SK-N-SH (cell line): ENCODE measurements around the gene MAST4. TPM values are rescaled to one million over a fixed set of nuclear protein-coding genes. Genes with fewer than 3 reads are reported as not detected.

Experiments
- CTCF ChIA-PET: fragments of 300-600, 350-600 bp; formaldehyde crosslinking; extraction: SDS; loops from one replicate; lab custom pipeline; 2021; lab: Yijun Ruan, JAX
- POLR2A ChIA-PET: fragments of 350-600 bp; sonication (Branson Sonifier 250); formaldehyde crosslinking; extraction: SDS; loops from one replicate; lab custom pipeline; 2020; ENCODE audit warnings: antibody characterized with exemption, inconsistent platforms; lab: Yijun Ruan, JAX
- DNase-seq: peaks from one replicate; pipeline ENCODE4 v3.0.0; 2012
- H2AFZ ChIP-seq: fragments of 200-600 bp; sonication (generic); 2 replicates; pipeline ENCODE4 v1.8.1; 2016; ENCODE audit warnings: antibody characterized with exemption, mild to moderate bottlenecking, low read depth
- H3F3A ChIP-seq: fragments of 200-600 bp; sonication (generic); replicated peaks from 2 replicates; pipeline ENCODE3; 2016; ENCODE audit warnings: antibody characterized with exemption, mild to moderate bottlenecking; ENCODE audit not compliant: insufficient read depth
- H3K27ac ChIP-seq, 2 experiments: fragments of 200-500 bp in 1 of 2; fragments of 200-600 bp in 1 of 2; sonication (Bioruptor generic) in 1 of 2; sonication (generic), shearing (Covaris generic) in 1 of 2; 2 replicates each; pipeline versions ENCODE4 v1.5.1 to v1.6.1; 2014 to 2016; ENCODE audit warnings: low read depth in 2 of 2, inconsistent platforms in 1 of 2, low read length in 1 of 2, mild to moderate bottlenecking in 1 of 2, mixed read lengths in 1 of 2
- H3K27me3 ChIP-seq: fragments of 200-600 bp; sonication (generic), shearing (Covaris generic); 2 replicates; pipeline ENCODE4 v1.6.1; 2016; ENCODE audit warnings: mixed run types; ENCODE audit not compliant: insufficient read depth
- H3K36me3 ChIP-seq, 2 experiments: fragments of 200-500 bp in 1 of 2; fragments of 200-600 bp in 1 of 2; sonication (Bioruptor generic) in 1 of 2; sonication (generic) in 1 of 2; replicated peaks in 1 of 2; 2 replicates each; pipeline versions ENCODE3 to v1.5.1; 2014 to 2016; ENCODE audit warnings: low read length in 1 of 2, mild to moderate bottlenecking in 1 of 2; ENCODE audit not compliant: insufficient read depth in 2 of 2, control insufficient read depth in 1 of 2
- H3K4me1 ChIP-seq, 2 experiments: fragments of 200-500 bp in 1 of 2; fragments of 200-600 bp in 1 of 2; sonication (Bioruptor generic) in 1 of 2; sonication (generic), shearing (Covaris generic) in 1 of 2; 2 replicates each; pipeline versions ENCODE4 v1.5.1 to v1.6.1; 2014 to 2016; ENCODE audit warnings: low read depth in 1 of 2, low read length in 1 of 2, mixed run types in 1 of 2; ENCODE audit not compliant: insufficient read depth in 2 of 2, control insufficient read depth in 1 of 2
- H3K4me2 ChIP-seq: fragments of 200-600 bp; sonication (generic), shearing (Covaris generic); 2 replicates; pipeline ENCODE4 v1.6.1; 2017; ENCODE audit warnings: mixed run types
- H3K4me3 ChIP-seq, 2 experiments: fragments of 200-500 bp in 1 of 2; fragments of 200-600 bp in 1 of 2; sonication (Bioruptor generic) in 1 of 2; sonication (generic), shearing (Covaris generic) in 1 of 2; 2 replicates each; pipeline versions ENCODE4 v1.5.1 to v1.8.1; 2014 to 2016; ENCODE audit warnings: low read depth in 2 of 2, inconsistent platforms in 1 of 2, low read length in 1 of 2, mild to moderate bottlenecking in 1 of 2, mixed read lengths in 1 of 2, moderate library complexity in 1 of 2
- H3K79me2 ChIP-seq: fragments of 200-600 bp; sonication (generic); 2 replicates; pipeline ENCODE4 v1.8.1; 2017; ENCODE audit warnings: mild to moderate bottlenecking; ENCODE audit not compliant: insufficient read depth
- H3K9ac ChIP-seq: fragments of 200-600 bp; sonication (generic); 2 replicates; pipeline ENCODE4 v1.6.1; 2017; ENCODE audit warnings: mixed run types
- H3K9me2 ChIP-seq: fragments of 200-600 bp; sonication (generic); 2 replicates; pipeline ENCODE4 v1.6.1; 2017; ENCODE audit warnings: mixed run types
- H3K9me3 ChIP-seq: fragments of 200-600 bp; sonication (generic); 2 replicates; pipeline ENCODE4 v1.6.1; 2017; ENCODE audit warnings: mixed run types, mild to moderate bottlenecking, moderate library complexity
- H4K20me1 ChIP-seq: fragments of 200-600 bp; sonication (generic); 2 replicates; pipeline ENCODE4 v1.6.1; 2017; ENCODE audit warnings: mild to moderate bottlenecking, mixed run types; ENCODE audit not compliant: insufficient read depth
- FOSL2 ChIP-seq: IDR thresholded peaks from 2 replicates; pipeline ENCODE4 v1.4.0; 2012; ENCODE audit warnings: low read depth, mild to moderate bottlenecking, moderate library complexity, borderline replicate concordance
- MEF2A ChIP-seq: IDR thresholded peaks from 2 replicates; pipeline ENCODE4 v1.4.0; 2012; ENCODE audit warnings: low read depth, borderline replicate concordance
- RFX5 ChIP-seq: IDR thresholded peaks from 2 replicates; pipeline ENCODE4 v1.6.1; 2012; ENCODE audit warnings: mild to moderate bottlenecking, improper control_type of control experiment, low read length
- SMC3 ChIP-seq: IDR thresholded peaks from 2 replicates; pipeline ENCODE4 v1.6.1; 2012; ENCODE audit warnings: low read depth, low read length, improper control_type of control experiment
- WGBS: methylation state at CpG from one replicate; pipeline ENCODE4 v1.1.6; 2017; ENCODE audit warnings: low lambda C conversion rate; 5-methylcytosine and 5-hydroxymethylcytosine counted together
- polyA plus RNA-seq, 3 experiments: library from polyadenylated mRNA; depleted of rRNA; stranded (reverse); fragments of >200 nt; gene quantifications; 2 replicates each; pipeline ENCODE4 v1.2.3, GENCODE V29; 2012
- TF ChIP-seq, protein P1 (sequence below): IDR thresholded peaks from 2 replicates; pipeline ENCODE4 v1.4.0; 2012; ENCODE audit warnings: low read depth
- TF ChIP-seq, protein P2 (sequence below): IDR thresholded peaks from 2 replicates; pipeline ENCODE4 v1.4.0; 2012; ENCODE audit warnings: low read depth, borderline replicate concordance
- TF ChIP-seq, protein P3 (sequence below): IDR thresholded peaks from 2 replicates; pipeline ENCODE4 v1.6.1; 2012; ENCODE audit warnings: mild to moderate bottlenecking, low read depth, low read length, moderate library complexity
- TF ChIP-seq, protein P4 (sequence below): fragments of 200-600 bp; sonication (generic); IDR thresholded peaks from 2 replicates; pipeline ENCODE4 v1.6.1; 2017; ENCODE audit warnings: antibody characterized with exemption, mild to moderate bottlenecking, moderate library complexity

MAST4 gene
- polyA plus RNA-seq, 1 of the 3 experiments (the other 2 are of a cell fraction), result 2.2 TPM

DNA sequence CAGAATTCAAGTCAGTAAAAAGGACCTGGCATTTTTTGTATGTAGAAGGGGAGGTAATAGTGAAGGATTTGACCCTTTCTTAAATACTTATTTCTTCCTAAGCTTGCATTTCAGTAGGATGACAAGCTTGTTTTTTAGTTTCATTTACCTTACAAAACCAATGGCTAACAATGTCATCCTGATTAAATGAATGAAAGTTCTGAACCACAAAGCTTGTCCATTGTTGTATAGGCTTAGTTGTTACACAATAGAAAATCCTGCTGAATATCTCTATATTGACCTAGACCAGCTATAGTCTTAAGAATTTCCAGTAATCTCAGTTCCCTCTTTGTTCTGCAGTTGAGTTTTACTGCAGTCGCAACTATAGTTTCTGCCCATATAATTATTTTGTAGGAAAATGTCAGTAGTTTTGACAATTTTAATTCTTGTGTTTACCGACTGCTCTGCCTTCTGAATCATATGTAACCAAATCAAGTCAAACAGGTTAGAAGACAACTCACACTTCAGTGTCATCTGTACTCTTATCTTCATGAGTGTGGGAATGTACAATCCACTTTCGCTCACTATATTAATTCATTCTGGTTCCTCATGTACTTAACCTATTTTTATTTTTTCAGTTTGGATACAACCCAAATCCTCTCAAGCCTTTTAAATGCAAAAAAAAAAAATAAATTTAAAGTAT, 404.7 kb downstream of the MAST4 start:
- Histone ChIP-seq H4K20me1 (no peaks in the 10 kb centered on the region), H3K27ac (no peak overlapping the region), H3K4me3 (no peak overlapping the region), H3K79me2 (0 out of 2 replicates have a peak, but pooled peaks cover 3% of the 10 kb centered on the region), H3K4me2 (no peak overlapping the region), H3K4me1 (peaks cover under 1 to 14% of the 10 kb centered on the region in 2 experiments; a peak in 2 of 4 replicates), H2AFZ (no peak overlapping the region), H3F3A (peaks cover 11% of the 10 kb centered on the region), H3K9ac (no peak overlapping the region), H3K9me3 (no peaks in the 10 kb centered on the region), H3K9me2 (no peaks in the 10 kb centered on the region), H3K36me3 (no peaks in the 10 kb centered on the region), H3K27me3 (no peaks in the 10 kb centered on the region)
- ChIA-PET POLR2A (no interaction called here), CTCF (interaction anchor here (1.1 to 1.4 kb wide), 2 partner anchors 11 to 12 kb away, joined by 3 to 4 read pairs; no protein-coding TSS in a partner anchor)
- 96% methylated on average over 3 of the region's 3 CpGs for WGBS
- TF ChIP-seq, protein P1, sequence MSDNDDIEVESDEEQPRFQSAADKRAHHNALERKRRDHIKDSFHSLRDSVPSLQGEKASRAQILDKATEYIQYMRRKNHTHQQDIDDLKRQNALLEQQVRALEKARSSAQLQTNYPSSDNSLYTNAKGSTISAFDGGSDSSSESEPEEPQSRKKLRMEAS, result no peak
- TF ChIP-seq, protein P2, sequence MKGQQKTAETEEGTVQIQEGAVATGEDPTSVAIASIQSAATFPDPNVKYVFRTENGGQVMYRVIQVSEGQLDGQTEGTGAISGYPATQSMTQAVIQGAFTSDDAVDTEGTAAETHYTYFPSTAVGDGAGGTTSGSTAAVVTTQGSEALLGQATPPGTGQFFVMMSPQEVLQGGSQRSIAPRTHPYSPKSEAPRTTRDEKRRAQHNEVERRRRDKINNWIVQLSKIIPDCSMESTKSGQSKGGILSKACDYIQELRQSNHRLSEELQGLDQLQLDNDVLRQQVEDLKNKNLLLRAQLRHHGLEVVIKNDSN, result no peak
- DNase-seq, result no peak

DNA sequence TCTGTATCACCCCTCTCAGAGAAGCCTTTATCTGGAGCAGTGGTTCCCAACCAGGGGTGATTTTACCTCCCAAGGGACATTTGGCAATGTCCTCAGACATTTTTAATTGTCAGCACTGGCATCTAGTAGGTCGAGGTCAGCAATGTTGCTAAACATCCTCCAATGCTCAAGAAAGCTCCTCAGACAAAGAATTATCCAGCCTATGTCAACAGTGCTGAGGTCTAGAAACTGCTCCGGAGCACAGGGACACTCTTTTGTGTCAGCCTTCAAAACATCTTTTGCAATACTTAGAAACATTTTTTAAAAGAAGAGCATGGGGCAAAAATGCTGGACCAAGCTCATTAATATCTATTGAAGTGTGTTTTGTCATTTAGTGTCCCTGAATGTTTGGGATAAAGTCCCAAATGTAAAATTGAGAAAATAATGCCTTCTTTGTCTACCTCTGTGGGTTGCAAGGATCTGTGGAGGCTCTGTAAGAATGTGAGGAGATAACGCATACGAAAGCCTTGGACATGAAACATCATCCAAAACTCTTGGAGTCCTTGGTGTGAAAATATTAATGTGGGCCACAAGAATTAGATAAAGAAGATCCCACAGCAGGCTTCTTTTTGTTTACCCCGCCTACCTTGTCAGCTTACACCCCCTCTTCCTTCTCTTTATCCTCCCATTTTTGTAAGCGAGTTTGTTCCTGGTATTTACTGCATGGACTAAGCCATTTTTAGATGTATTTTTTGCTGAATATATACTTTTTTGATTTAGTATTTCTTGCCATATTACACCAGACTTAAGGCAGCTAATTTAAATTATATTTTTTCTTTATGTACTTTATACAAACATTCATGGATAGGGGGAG, 406.9 kb downstream of the MAST4 start:
- WGBS, result 85% methylated on average over 6 of the region's 6 CpGs
- Histone ChIP-seq H3K27me3 (no peaks in the 10 kb centered on the region), H4K20me1 (no peaks in the 10 kb centered on the region), H3K4me3 (peak overlapping the region in 1 of 2 experiments; percentile 60; a peak in 3 of 4 replicates), H3K9ac (no peak overlapping the region; the same call in 1 of the 2 replicates), H3K9me3 (no peaks in the 10 kb centered on the region), H3K36me3 (no peaks in the 10 kb centered on the region), H3K4me2 (peak overlapping the region; percentile 92), H3F3A (peaks cover 11% of the 10 kb centered on the region), H3K4me1 (peaks cover 7 to 22% of the 10 kb centered on the region in 2 experiments; a peak in 3 of 4 replicates), H2AFZ (peak overlapping the region; percentile 88; the same call in 1 of the 2 replicates), H3K9me2 (no peaks in the 10 kb centered on the region)
- POLR2A ChIA-PET, result no interaction called here
- DNase-seq, result no peak
- CTCF ChIA-PET, result interaction anchor here (0.7 to 1.9 kb wide), 4 partner anchors 16 to 206 kb away, joined by 4 to 8 read pairs (median 4); no protein-coding TSS in a partner anchor
- no peak for TF ChIP-seq MEF2A
- TF ChIP-seq, protein P3, sequence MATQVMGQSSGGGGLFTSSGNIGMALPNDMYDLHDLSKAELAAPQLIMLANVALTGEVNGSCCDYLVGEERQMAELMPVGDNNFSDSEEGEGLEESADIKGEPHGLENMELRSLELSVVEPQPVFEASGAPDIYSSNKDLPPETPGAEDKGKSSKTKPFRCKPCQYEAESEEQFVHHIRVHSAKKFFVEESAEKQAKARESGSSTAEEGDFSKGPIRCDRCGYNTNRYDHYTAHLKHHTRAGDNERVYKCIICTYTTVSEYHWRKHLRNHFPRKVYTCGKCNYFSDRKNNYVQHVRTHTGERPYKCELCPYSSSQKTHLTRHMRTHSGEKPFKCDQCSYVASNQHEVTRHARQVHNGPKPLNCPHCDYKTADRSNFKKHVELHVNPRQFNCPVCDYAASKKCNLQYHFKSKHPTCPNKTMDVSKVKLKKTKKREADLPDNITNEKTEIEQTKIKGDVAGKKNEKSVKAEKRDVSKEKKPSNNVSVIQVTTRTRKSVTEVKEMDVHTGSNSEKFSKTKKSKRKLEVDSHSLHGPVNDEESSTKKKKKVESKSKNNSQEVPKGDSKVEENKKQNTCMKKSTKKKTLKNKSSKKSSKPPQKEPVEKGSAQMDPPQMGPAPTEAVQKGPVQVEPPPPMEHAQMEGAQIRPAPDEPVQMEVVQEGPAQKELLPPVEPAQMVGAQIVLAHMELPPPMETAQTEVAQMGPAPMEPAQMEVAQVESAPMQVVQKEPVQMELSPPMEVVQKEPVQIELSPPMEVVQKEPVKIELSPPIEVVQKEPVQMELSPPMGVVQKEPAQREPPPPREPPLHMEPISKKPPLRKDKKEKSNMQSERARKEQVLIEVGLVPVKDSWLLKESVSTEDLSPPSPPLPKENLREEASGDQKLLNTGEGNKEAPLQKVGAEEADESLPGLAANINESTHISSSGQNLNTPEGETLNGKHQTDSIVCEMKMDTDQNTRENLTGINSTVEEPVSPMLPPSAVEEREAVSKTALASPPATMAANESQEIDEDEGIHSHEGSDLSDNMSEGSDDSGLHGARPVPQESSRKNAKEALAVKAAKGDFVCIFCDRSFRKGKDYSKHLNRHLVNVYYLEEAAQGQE, result no peak
- TF ChIP-seq RFX5, result no peak
- no peak for TF ChIP-seq FOSL2
- no peak for TF ChIP-seq SMC3
- TF ChIP-seq, protein P4, sequence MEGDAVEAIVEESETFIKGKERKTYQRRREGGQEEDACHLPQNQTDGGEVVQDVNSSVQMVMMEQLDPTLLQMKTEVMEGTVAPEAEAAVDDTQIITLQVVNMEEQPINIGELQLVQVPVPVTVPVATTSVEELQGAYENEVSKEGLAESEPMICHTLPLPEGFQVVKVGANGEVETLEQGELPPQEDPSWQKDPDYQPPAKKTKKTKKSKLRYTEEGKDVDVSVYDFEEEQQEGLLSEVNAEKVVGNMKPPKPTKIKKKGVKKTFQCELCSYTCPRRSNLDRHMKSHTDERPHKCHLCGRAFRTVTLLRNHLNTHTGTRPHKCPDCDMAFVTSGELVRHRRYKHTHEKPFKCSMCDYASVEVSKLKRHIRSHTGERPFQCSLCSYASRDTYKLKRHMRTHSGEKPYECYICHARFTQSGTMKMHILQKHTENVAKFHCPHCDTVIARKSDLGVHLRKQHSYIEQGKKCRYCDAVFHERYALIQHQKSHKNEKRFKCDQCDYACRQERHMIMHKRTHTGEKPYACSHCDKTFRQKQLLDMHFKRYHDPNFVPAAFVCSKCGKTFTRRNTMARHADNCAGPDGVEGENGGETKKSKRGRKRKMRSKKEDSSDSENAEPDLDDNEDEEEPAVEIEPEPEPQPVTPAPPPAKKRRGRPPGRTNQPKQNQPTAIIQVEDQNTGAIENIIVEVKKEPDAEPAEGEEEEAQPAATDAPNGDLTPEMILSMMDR, result no peak
- TF ChIP-seq, all 33 proteins: peak for 0
- peak overlapping the region in 1 of 2 experiments; percentile 96; a peak in 2 of 4 replicates for H3K27ac ChIP-seq
- peaks cover 13% of the 10 kb centered on the region; the same call in 1 of the 2 replicates for H3K79me2 ChIP-seq
